NCI-H446 treated with DMSO at 0.1 percent for 48 hours (cell line): Measurements from ENCODE around the gene SEMA5B.

Experiments used
- DNase-seq: peaks from one replicate; lab custom pipeline; 2025; lab: John Stamatoyannopoulos, UW

Gene SEMA5B, protein sequence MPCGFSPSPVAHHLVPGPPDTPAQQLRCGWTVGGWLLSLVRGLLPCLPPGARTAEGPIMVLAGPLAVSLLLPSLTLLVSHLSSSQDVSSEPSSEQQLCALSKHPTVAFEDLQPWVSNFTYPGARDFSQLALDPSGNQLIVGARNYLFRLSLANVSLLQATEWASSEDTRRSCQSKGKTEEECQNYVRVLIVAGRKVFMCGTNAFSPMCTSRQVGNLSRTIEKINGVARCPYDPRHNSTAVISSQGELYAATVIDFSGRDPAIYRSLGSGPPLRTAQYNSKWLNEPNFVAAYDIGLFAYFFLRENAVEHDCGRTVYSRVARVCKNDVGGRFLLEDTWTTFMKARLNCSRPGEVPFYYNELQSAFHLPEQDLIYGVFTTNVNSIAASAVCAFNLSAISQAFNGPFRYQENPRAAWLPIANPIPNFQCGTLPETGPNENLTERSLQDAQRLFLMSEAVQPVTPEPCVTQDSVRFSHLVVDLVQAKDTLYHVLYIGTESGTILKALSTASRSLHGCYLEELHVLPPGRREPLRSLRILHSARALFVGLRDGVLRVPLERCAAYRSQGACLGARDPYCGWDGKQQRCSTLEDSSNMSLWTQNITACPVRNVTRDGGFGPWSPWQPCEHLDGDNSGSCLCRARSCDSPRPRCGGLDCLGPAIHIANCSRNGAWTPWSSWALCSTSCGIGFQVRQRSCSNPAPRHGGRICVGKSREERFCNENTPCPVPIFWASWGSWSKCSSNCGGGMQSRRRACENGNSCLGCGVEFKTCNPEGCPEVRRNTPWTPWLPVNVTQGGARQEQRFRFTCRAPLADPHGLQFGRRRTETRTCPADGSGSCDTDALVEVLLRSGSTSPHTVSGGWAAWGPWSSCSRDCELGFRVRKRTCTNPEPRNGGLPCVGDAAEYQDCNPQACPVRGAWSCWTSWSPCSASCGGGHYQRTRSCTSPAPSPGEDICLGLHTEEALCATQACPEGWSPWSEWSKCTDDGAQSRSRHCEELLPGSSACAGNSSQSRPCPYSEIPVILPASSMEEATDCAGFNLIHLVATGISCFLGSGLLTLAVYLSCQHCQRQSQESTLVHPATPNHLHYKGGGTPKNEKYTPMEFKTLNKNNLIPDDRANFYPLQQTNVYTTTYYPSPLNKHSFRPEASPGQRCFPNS

DNA sequence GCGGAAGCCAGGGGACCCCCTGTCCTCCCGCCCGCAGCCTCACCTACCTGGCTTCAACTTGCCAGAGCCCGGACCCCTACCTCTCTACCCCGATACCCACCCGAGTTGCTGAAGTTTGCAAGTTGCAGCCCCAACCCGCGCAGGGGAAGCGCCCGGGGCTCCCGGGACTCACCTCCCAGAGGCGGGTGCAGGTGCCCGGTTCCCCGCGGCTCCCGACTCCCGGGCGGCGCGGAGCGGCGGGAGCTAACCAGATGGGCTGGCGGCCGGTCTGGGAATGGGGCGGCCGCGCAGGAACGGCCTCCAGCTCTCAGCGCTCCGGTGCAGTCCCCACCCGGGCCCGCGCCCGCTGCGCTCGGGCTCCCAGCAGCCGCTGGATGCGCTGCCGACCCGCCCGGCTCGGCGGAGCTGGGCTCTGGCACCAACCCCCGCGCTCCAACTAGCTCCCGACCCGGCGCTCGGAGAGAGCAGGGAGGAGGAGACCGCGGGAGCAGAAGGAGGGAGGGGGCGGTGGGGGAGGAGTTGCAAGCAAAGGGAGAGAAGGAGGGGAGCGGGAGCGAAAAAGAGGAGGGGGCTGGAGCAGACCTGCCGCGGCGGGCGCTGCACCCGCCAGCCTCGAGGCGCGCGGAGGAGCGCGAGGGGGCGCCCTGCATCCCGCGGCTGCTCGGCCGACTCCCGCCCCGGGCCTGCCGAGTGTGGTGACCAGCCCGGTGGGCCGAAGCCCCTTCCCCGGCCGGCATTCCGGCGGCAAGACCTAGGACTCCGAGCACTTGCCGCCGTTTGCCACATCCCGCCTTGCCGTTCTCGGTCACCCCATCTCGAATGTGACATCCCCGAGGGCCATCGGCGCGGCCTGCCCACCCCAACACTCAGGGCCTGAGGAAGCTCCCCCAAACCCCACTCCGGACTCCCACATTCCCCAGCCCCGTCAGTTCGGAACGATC, at the start of gene SEMA5B:
SEMA5B (minus strand) TSS at position 472 of the 941 bp plus-strand sequence. CDS start 66,500 bp downstream, outside the sequence.
- DNase-seq: no peak

DNA sequence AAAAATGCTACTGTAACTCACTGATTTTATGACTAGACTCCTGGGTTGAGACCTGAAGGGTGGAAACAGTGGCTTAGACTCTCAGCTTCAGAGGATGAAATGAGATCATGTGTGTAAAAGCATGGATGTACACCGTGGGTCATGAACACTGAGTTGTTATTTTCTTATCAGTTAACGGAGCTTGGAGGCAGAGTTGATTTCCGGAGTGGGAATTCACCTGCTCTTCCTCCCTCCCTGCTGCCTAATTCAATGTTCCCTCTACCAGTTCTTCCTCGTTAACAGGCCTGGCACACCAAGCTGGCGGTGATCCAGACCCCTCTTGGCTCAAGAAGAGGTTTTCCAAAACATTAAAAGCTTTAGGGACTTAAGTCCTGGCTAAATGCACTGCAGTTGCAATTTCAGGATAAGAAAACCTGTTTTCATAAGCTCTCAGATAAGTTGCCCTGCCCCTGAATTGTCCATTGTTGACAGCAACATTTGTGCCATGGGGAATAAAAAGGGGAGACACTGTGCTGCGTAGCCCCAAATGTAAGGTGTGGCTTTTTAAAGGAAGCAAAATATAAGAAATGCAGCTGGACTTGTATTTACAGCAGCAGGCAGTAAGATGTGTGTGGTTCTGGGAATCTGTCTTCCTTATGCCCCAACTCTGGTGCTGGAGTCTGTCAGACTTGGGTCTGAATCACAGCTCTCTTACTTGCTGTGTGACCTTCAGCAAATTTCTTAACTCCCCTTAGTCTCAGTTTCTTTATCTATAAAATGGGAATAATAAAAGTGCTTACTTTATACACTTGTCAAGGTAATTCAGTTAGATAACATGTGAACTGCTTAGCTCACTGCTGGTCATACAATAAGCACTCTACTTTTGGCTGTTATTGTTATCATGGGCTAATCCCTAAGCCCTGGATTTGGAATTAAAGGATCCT, 49.2 kb upstream of the SEMA5B start:
- peak; percentile 74 for DNase-seq

DNA sequence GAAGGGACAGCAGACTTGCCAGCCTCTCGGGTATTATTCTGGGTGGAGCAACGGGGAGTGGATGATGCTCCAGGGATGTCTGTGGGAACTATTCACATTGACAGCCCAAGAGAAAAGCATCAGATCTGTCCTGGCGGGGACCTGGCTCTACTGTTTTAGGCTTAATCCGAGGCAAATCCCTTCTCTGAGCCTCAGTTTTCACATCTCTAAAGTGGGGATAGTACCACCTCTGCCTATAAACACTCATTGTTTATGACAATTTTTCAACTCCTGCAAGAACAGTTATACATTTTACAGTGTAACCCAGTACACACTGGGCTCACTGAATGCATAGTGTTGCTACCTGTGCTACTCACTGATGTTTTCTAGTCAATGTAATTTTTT, 48.5 kb upstream of the SEMA5B start:
- DNase-seq: no peak

DNA sequence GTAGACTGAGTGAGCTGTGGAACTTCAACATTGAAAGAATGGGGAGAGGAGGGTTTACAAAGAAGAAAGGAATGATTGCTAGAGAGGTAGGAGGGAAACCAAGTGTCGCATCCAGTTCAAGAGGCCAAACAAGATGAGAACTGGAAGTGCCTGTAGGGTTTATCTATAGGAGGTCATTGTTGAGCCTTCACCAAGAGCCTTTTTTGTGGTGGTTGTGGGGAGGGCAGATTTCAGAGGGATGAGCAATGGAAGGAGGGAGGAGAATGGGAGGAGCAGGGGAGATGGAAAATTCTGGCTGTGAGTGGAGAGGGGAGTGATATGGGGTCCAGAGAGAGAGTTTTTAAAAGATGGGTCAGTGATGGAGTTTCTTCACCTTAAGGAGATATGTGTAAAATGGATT, 47.8 kb upstream of the SEMA5B start:
- no peak for DNase-seq

DNA sequence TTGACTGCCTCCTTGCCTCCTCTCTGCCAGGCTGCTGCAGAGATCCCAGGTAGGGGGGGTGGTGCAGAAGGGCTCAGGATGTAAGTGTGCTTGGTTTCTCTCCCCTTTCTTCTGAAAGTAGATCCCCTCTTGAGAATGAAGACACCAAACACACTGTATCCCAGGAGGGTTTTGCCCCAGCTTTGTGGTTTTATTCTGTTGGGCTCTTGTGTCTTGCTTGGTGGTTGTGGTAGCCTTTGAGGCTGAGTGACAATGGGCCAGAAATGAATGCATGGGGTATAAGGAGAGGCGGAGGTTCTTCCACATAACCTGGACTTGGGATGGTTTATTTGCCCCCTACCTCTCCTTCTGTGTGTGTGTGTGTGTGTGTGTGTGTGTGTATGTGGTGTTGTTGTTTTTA, 45.0 kb upstream of the SEMA5B start:
- no peak for DNase-seq

DNA sequence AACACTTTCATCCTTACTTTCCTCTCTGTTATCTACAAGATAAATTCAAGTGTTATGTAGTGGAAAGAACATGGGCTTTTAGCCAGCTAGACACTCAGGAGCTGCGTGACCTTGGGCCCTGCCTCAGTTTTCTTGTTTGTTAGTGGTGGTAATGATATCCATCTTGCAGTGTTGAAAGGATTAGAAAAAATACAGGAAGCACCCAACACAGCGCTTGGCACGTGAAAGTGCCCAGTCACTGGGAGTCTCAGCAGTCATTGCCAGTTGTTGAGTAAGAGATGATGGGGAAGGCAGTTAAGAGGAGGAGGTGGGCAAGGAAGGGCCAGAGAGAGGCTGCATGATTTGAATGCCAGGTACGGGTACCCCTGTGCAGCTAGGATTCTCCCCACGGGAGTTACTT, 44.6 kb upstream of the SEMA5B start:
- DNase-seq: no peak

DNA sequence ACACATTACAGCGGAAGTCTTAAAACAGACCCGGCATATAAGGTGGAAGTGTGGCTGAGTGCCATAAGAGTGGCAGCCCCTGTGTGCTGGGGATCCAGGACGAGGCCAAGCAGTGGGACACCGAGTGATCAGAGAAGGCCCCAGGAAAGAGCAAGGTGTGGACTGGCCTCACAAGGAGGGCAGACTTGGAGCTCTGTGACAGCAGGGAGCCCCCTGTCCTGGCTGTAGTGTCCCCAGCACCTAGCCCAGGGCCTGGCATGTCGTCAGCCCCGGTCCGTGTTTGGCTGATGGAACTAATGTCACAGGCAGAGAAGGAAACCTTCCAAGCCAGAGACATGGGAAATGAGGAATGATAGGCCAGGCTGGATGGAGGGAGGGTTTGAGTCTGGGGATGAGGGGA, 44.0 kb upstream of the SEMA5B start:
- no peak for DNase-seq

DNA sequence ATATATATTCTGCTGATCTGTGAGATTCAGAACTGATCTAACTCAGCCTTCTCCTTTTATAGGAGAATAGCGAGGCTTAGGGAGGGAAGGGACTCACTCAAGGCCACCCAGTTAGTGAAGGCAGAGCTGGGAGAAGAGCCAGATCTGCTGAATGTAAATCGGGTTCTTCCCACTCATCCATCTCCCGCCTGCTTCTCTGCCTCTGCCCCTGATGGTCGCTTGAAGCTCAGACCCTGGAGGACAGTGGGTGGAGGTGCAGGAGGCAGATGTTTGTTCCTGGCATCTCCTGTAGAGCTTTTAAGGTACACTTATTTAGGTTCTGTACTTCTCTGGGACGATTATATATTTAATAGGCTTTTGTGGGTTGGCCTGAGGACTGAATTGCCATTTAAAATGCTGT, 43.6 kb upstream of the SEMA5B start:
- DNase-seq: peak; percentile 26

DNA sequence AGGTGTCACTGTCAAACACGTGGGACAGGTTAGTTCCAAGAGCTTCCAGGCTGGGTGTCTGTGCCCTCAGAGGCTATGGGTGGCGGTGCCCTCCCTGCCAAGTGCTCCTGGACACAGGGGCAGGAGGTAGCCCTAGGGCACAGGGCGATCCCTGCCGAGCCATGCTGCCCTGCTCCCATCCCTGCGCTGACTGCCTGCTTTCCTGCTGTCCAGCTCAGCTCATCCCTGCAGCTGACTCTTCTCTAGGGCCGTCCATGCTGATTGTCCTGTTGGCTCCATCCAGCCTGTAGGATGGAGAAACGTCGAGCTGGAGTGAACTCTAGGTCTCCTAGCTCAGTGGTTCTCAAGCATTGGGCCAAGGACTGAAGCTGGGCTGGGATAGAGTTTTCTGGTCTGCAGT, 42.9 kb upstream of the SEMA5B start:
- DNase-seq: no peak

DNA sequence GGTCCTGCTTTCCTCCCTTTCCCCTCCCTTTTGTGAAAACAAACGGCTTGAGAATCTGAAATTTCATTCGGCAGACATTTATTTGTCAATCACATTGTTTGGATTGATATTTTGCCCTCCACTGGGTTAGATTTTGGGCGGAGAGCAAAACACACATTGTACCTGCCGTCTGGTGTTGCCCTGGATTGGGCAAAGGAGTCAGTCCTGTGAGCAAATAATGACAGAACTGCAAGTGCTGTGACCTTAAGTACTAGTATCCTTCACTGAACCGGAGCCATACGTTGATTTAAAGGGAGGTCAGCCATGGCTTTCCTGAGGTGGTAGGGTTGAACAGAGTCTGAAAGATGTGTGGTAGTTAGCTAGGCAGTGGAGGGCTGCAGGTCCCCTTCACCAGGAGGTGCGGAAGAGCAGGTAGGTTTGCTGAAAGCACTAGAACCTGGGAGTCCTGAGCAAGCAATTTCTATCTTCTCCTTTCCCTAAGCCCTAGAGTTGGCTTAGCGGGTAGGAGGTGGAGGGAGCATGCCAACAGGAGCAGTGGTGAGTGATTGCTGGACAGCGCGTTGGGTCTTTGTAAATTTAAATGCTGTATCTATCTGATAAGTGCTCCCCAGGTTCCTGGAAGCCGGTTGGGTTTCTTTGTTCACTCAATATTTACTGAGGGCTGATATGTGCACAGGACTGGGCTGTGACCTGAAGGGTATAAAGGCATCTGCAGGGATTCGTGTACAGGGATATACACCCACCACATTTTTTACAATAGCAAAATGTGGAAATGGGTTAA, 41.2 kb upstream of the SEMA5B start:
- no peak for DNase-seq

DNA sequence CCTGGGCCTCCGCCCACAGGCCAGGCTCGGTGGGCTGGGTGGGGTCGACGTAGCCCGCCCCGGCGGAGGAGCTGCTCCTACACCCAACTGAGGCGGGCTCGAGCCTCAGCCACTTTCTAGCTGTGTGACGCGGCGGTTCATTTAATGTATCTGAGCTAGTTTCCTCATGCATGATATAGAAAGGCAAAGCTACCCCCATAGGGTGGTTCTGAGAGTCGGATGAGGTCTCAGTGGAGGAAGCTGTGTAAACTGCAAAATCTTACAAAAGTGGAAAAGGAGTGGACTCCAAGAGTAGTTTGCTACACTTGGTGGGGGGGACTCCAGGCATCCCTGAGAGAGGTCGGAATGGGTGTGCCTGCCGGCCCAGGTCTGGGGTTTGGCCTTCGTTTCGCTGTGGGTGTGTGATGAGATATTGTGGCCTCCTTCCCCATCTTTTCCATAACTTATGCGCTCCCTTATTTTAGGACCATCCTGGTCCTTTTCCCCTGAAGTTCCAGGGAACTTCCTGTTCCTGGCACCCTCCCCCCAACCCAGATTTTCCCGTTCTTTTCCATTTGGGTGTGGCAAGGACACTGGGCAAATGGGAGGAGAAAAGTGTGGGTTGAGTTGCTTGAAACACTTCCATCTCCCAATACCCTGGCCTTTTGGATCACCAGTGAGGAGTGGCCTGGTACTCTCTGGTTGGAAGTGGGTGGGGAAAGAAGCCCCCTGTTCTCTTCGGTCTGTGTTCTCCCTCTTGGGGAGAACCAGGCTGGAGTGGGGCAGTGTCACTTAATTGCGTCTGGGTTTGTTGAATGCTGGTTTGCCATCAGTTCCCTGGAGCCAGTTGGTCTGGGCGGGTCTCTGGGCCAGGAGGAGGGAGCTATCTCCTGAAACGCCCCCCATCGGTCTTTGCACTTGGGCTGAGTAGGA, 40.4 kb upstream of the SEMA5B start:
- peak; percentile 33 for DNase-seq

DNA sequence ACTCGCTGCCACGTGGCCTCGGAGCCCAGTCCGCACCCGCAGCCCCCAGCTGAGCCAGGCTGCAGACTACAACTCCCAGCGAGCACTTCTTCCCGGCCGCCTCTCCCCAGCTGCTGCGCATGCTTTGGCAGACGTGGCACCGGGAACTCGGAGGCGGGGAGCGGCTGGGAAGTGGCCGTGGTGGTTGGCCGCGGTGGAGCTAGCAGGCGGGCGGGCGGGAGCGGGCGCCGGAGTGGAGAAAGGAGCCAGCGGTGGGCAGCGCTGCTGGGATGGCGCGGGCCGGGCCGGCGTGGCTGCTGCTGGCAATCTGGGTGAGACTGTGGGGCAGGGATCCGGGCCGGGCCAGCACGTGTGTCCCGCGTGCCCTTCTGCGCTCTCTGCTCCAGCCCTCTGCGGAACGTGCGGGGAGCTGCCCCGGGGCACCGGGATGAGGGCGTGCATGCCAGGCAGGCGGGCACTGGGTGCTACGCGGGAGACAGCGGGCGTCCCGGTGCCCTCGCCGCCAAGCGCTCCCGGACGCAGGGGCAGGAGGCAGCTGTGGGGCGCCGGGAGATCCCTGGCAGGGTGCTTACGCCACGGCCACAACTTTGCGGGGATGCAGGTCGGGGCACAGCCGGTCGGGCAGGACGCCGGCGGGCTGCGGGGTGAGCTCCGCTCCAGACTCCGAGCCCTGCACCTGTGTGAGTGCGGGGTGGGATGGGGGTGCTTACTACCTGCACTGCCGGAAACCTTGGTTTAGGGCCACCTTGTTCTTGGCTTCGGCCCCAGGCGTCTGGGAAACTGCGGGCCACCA, 39.5 kb upstream of the SEMA5B start, which contains the start of gene PDIA5:
PDIA5 (plus strand) TSS at position 130 of the 793 bp plus-strand sequence; CDS start at position 270, 140 bp downstream.
- DNase-seq: peak; percentile 90

DNA sequence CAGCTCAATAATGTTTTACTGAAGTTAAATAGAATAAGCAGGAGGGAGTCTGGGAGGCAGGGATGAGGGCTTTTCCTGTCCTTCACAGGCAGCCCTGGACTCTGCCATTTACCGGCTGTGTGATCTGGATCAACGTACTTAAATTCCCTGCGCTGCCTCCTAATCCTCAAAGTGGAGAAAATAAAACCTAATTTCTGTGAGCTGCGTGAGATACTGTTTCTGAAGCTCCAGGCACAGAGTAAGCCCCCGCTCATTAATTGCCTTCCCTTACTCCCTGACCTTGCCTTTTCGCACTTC, 39.0 kb upstream of the SEMA5B start:
- DNase-seq: no peak

DNA sequence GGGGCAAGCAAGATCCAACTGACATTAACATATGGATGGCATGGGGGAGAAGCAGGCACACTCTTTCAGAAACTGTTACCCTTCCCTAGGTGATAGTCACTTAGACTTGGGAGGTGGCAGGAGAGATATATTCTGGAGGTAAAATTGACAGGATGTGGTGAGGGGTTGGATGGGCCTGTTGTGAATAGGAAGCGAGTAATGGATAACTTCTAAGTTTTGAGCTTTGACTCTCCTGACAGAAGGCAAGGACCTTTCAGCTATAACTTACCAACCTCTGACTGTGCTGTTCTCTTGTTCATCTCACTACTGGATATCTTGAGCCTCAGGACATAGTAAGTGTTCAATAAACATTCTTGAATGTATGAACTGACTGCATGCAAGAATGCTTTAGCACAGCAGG, 37.4 kb upstream of the SEMA5B start:
- no peak for DNase-seq

DNA sequence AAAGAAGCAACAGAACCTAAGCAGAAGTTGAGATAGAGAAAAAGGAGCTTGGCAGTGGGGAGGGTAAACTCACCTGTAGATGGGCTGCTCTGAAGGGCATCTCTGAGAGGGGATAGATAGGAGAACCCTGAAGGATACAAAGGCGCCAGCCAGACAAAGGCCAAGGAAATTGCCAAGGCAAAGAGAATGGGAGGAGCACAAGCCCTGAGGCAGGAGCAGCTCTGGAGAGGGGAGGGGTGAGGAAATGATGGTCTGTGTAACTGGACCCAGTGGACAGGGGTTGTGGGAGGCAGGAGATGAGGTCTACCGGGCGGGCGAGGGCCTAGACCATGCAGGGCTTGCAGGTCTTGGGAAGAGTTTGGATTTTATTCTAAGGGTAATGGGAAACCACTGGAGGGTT, 36.9 kb upstream of the SEMA5B start:
- no peak for DNase-seq

DNA sequence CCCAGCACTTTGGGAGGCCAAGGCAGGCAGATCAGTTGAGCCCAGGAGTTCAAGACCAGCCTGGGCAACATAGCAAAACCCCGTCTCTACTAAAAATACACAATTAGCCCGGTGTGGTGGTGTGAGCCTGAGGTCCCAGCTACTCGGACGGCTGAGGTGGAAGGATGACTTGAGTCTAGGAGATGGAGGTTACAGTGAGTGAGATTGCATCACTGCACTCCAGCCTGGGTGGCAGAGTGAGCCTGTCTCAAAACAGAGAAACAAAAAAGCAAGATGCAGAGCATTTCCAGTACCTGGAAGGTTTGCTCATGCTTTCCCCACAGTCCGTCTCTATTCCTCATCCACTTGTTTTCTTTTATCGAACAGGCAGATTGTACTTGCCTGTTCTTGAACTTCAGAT, 35.5 kb upstream of the SEMA5B start:
- DNase-seq: no peak

DNA sequence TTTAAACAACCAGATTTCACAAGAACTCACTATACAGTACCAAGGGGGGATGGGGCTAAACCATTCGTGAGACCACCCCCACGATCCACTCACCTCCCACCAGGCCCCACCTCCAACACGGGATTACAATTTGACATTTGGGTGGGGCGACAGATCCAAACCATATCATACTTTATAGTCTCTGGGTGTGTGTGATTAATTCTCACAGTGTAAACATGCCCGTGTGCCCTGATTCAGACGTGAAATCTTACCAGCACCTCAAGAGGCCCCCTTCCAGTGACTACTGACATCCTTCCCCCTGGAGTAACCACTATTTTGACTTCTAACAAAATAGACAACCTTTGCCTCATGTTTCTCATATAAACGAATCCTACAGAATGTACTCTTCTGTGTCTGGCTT, 34.3 kb upstream of the SEMA5B start:
- no peak for DNase-seq

DNA sequence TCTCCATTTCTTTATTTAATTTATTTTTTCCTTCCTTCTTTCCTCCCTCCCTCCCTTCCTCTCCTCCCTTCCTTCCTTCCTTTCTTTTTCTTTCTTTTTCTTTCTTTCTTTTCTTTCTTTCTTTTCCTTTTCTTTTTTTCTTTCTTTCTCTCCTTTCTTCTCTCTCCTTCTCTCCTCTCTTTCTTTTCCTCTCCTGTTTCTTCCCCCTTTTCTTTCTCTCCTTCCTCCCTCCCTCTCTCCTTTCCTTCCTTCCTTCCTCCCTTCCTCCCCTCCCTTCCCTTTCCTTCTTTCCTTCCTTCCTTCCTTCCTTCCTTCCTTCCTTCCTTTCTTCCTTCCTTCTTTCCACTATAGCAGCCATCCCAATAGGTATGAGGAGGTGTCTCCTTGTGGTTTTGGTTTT, 32.5 kb upstream of the SEMA5B start:
- DNase-seq: no peak
